ENCODE results near the gene SOX30. TPM values are rescaled to one million over a fixed set of nuclear protein-coding genes. Genes with fewer than 3 reads are reported as not detected.

SOX30 gene
- total and polyA plus RNA-seq, 3 donors from 2014 or later, result 47.7 to 197 (median 83.9) TPM

GRCh38 chr5:157649101-157649500, 3.1 kb downstream of the SOX30 start:
- intact Hi-C loops (cut with DNase I; ENCODE audit: low total_unique reads), result no loop called here
- Histone ChIP-seq H3K4me3 (no peak overlapping the region), H3K9me3 (no peaks in the 10 kb centered on the region), H3K27me3 (no peaks in the 10 kb centered on the region), H3K36me3 (ENCODE audit: low read depth, missing control alignments) (no peaks in the 10 kb centered on the region), H3K27ac (no peak overlapping the region), H3K4me1 (no peaks in the 10 kb centered on the region)
- DNase-seq, result no peak
- WGBS, 2 donors, result 89 to 92% methylated on average over 2 of the region's 2 CpGs
- TF ChIP-seq CTCF (IDR thresholded peaks at IDR 0.05) (no peak), POLR2A (IDR thresholded peaks at IDR 0.05) (no peak)

- intact Hi-C loops (cut with DNase I; ENCODE audit: low total_unique reads), result no loop called here
- no peak for DNase-seq
- TF ChIP-seq POLR2A (IDR thresholded peaks at IDR 0.05) (no peak), CTCF (IDR thresholded peaks at IDR 0.05) (no peak)
These were observed 3.8 kb downstream of the SOX30 start for GRCh38 chr5:157648275-157648990.

GRCh38 chr5:157640406-157641066, 11.7 kb downstream of the SOX30 start:
- WGBS, 2 donors, result 88 to 93% methylated on average over 9 of the region's 9 CpGs
- Histone ChIP-seq H3K4me1 (no peaks in the 10 kb centered on the region), H3K27me3 (no peaks in the 10 kb centered on the region), H3K9me3 (no peaks in the 10 kb centered on the region), H3K27ac (no peak overlapping the region), H3K36me3 (ENCODE audit: low read depth, missing control alignments) (no peaks in the 10 kb centered on the region), H3K4me3 (no peak overlapping the region)
- no peak for TF ChIP-seq POLR2A (IDR thresholded peaks at IDR 0.05)
- no peak for TF ChIP-seq CTCF (IDR thresholded peaks at IDR 0.05)
- no peak for DNase-seq
- intact Hi-C loops (cut with DNase I; ENCODE audit: low total_unique reads), result no loop called here

More at GRCh38 chr5:157648275-157648990, 3.8 kb downstream of the SOX30 start:
- no peak overlapping the region for H3K27ac ChIP-seq
- no peaks in the 10 kb centered on the region for H3K9me3 ChIP-seq
- WGBS, 2 donors, result 93 to 94% methylated on average over 7 of the region's 7 CpGs
- H3K4me3 ChIP-seq, result no peak overlapping the region
- no peaks in the 10 kb centered on the region for H3K36me3 ChIP-seq (ENCODE audit: low read depth, missing control alignments)
- H3K27me3 ChIP-seq, result no peaks in the 10 kb centered on the region
- no peaks in the 10 kb centered on the region for H3K4me1 ChIP-seq

- Histone ChIP-seq H3K27me3 (no peaks in the 10 kb centered on the region), H3K4me1 (no peaks in the 10 kb centered on the region), H3K36me3 (ENCODE audit: low read depth, missing control alignments) (no peaks in the 10 kb centered on the region), H3K9me3 (no peaks in the 10 kb centered on the region), H3K4me3 (no peak overlapping the region), H3K27ac (no peak overlapping the region)
- TF ChIP-seq POLR2A (IDR thresholded peaks at IDR 0.05) (no peak), CTCF (IDR thresholded peaks at IDR 0.05) (no peak)
- DNase-seq, result no peak
- intact Hi-C loops (cut with DNase I; ENCODE audit: low total_unique reads), result no loop called here
- WGBS, 2 donors, result 84 to 93% methylated on average over 2 of the region's 2 CpGs
These were observed 21.9 kb downstream of the SOX30 start for GRCh38 chr5:157630341-157630740.

All from testis (tissue), 3 donors.